Kidney epithelial cell (primary cell): ENCODE measurements around the gene SYNJ1. TPM values are rescaled to one million over a fixed set of nuclear protein-coding genes. Genes with fewer than 3 reads are reported as not detected.
"Not testable (repeated sequence)": the region's sequence is repeated elsewhere in the genome, so short reads cannot be mapped to it uniquely, and the experiment has no call there.

Experiments used
- DNase-seq: peaks from one replicate; pipeline ENCODE4 v3.0.0-alpha.2; 2010; ENCODE audit warnings: low read depth
- H3K27me3 ChIP-seq: 2 replicates; pipeline ENCODE4 v1.6.0; 2011; ENCODE audit warnings: low read length; ENCODE audit not compliant: control insufficient read depth, insufficient read depth
- H3K36me3 ChIP-seq: 2 replicates; pipeline ENCODE4 v1.5.1; 2011; ENCODE audit warnings: low read length; ENCODE audit not compliant: control insufficient read depth, insufficient read depth
- H3K4me3 ChIP-seq: 2 replicates; pipeline ENCODE4 v1.5.1; 2011; ENCODE audit warnings: low read depth, mild to moderate bottlenecking, control low read depth, low read length
- total RNA-seq: library from RNA; depleted of rRNA; stranded (reverse); fragments of >200 nt; gene quantifications from 2 replicates; pipeline ENCODE4 v1.2.3, GENCODE V29; 2015
- TF ChIP-seq, protein P1 (sequence below): IDR thresholded peaks from 2 replicates; pipeline ENCODE4 v1.5.1; 2011; ENCODE audit warnings: mild to moderate bottlenecking, moderate library complexity, low read length, control low read depth, inconsistent platforms; ENCODE audit not compliant: insufficient read depth, poor library complexity, severe bottlenecking

The SYNJ1 gene
- total RNA-seq, 1 donor from 2014 or later: 3.5 TPM

GRCh38 chr21:32613436-32614043 is 114.3 kb downstream of the SYNJ1 start:
- Histone ChIP-seq H3K4me3 (peak overlapping the region; percentile 94), H3K27me3 (no peaks in the 10 kb centered on the region)
- no peak for DNase-seq

GRCh38 chr21:32612999-32613337 is 114.8 kb downstream of the SYNJ1 start:
- no peak for DNase-seq
- H3K4me3 ChIP-seq: peak overlapping the region; percentile 94
- TF ChIP-seq, protein P1, sequence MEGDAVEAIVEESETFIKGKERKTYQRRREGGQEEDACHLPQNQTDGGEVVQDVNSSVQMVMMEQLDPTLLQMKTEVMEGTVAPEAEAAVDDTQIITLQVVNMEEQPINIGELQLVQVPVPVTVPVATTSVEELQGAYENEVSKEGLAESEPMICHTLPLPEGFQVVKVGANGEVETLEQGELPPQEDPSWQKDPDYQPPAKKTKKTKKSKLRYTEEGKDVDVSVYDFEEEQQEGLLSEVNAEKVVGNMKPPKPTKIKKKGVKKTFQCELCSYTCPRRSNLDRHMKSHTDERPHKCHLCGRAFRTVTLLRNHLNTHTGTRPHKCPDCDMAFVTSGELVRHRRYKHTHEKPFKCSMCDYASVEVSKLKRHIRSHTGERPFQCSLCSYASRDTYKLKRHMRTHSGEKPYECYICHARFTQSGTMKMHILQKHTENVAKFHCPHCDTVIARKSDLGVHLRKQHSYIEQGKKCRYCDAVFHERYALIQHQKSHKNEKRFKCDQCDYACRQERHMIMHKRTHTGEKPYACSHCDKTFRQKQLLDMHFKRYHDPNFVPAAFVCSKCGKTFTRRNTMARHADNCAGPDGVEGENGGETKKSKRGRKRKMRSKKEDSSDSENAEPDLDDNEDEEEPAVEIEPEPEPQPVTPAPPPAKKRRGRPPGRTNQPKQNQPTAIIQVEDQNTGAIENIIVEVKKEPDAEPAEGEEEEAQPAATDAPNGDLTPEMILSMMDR: no peak
- no peaks in the 10 kb centered on the region for H3K27me3 ChIP-seq
- H3K36me3 ChIP-seq: no peaks in the 10 kb centered on the region

More at GRCh38 chr21:32613436-32614043, 114.3 kb downstream of the SYNJ1 start:
- TF ChIP-seq, protein P1: no peak
- no peaks in the 10 kb centered on the region for H3K36me3 ChIP-seq

DNA sequence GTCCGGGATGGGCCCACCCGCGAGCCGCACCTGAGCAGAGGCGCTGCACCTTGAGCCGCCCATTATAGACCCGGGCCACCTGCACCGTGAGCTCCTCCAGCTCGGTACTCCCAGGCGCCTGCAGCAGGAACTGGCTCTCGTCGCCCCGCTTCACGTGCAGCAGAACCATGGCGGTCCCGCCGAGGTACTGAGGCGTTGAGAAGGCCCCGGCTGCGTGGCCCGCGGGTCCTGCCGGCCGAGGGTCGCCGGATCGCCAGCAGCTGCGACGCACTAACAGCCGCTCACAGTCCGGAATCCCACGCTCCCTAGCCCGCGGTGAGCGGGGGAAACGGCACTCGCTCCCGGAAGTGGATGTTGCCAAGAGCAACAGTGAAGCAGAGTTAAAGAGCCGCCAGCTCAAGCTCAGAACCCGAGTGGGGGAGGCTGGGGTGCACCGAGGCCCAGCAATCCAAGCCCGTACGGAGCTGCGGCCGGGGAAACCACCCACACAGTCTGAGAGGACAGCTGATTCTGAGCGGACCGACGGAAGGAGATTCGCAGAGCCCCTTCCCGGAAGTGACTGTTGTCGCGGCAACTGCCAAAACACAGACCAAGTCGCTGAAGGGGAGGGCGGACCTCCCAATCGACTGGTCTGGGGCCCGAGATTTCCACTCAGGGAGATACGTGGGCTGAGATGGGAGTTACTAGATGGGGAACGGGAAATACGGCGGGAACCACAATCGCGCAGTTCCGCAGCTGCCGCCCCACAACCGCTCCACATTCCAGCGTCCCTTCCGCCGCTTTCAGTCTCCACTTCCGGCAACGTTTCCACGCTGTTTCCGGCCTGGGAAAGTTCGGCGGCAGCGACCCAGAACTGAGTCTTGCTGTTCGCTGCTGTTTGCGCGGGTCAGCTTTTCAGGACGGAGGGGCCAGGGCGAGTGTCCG is 115.5 kb downstream of the SYNJ1 start, which contains the start of gene CFAP298:
Gene CFAP298 (minus strand): TSS at position 303 of the 924 bp plus-strand sequence. CDS start 134 bp downstream, at position 169.
- DNase-seq: peak; percentile 73
- TF ChIP-seq, protein P1: no peak
- peak within 1 kb of the TSS; percentile 94 for H3K4me3 ChIP-seq
- no peaks in the 10 kb centered on the region for H3K27me3 ChIP-seq
- peaks cover 2% of the 10 kb centered on the region for H3K36me3 ChIP-seq

DNA sequence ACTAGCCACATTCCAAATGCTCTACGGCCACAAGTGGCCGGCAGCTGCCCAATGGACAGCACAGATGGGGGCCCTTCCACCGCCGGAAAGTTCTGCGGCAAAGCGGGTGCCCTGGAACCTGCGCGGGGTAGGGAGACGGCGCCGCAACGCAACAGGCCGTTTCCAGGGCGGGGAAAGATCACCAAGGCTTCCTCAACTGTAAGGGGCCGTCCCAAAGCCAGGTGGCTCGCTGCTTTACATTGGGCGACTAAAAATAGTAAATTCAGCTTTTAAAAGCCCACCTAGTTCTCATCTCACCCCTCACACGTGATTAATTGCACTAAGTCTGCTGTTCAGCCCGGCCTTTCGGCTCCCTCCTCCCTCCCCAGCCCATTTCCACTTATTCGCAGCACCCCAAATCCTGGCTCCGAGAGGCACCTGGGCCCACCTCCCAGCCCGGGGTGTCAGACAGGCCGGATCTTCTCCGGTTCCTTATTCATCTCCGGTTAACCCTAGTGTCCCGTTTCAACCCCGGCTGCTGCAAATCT is 116.3 kb downstream of the SYNJ1 start:
- DNase-seq: no peak
- no peaks in the 10 kb centered on the region for H3K27me3 ChIP-seq
- H3K36me3 ChIP-seq: peaks cover 2% of the 10 kb centered on the region
- TF ChIP-seq, protein P1: no peak
- peak overlapping the region; percentile 94 for H3K4me3 ChIP-seq

DNA sequence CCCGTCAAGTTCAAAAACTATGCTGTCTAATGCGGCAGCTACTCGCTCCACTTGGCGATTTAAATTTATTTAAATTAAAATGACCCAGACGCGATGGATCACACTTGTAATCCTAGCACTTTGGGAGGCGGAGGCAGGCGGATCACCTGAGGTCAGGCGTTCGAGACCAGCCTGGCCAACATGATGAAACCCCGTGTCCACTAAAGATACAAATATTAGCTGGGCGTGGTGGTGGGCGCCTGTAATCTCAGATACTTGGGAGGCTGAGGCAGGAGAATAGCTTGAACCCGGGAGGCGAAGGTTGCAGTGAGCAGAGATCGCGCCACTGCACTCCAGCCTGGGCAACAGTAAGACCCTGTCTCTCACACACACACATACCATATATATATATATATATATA is 116.9 kb downstream of the SYNJ1 start:
- H3K27me3 ChIP-seq, H3K36me3 ChIP-seq, DNase-seq: not testable (repeated sequence)
- H3K4me3 ChIP-seq: peak overlapping the region; percentile 19

- no peak overlapping the region for H3K4me3 ChIP-seq
- H3K36me3 ChIP-seq: peaks cover 4% of the 10 kb centered on the region
- H3K27me3 ChIP-seq: no peaks in the 10 kb centered on the region
- no peak for DNase-seq
- TF ChIP-seq, protein P1: no peak
These were observed 119.0 kb downstream of the SYNJ1 start for GRCh38 chr21:32608851-32609250.
